Measurements from ENCODE around the gene NEK5.

NEK5 gene

GRCh38 chr13:52012512-52012836 lies 116.4 kb downstream of the NEK5 start:
- H3K4me3 ChIP-seq (ENCODE audit: low read depth, low read length): peak overlapping the region; percentile 90
- POLR2A ChIA-PET: no interaction called here
- DNase-seq (ENCODE audit: low read depth, low spot score): no peak
- TF ChIP-seq, protein P1, sequence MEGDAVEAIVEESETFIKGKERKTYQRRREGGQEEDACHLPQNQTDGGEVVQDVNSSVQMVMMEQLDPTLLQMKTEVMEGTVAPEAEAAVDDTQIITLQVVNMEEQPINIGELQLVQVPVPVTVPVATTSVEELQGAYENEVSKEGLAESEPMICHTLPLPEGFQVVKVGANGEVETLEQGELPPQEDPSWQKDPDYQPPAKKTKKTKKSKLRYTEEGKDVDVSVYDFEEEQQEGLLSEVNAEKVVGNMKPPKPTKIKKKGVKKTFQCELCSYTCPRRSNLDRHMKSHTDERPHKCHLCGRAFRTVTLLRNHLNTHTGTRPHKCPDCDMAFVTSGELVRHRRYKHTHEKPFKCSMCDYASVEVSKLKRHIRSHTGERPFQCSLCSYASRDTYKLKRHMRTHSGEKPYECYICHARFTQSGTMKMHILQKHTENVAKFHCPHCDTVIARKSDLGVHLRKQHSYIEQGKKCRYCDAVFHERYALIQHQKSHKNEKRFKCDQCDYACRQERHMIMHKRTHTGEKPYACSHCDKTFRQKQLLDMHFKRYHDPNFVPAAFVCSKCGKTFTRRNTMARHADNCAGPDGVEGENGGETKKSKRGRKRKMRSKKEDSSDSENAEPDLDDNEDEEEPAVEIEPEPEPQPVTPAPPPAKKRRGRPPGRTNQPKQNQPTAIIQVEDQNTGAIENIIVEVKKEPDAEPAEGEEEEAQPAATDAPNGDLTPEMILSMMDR (IDR thresholded peaks at IDR 0.05; ENCODE audit: insufficient read depth, low read length, missing control alignments): no peak
- CTCF ChIA-PET: interaction anchor here (1.0 to 4.1 kb wide), 5 partner anchors 11 to 189 kb away, joined by 4 to 30 read pairs (median 4); partner anchors contain the start of gene NEK5

DNA sequence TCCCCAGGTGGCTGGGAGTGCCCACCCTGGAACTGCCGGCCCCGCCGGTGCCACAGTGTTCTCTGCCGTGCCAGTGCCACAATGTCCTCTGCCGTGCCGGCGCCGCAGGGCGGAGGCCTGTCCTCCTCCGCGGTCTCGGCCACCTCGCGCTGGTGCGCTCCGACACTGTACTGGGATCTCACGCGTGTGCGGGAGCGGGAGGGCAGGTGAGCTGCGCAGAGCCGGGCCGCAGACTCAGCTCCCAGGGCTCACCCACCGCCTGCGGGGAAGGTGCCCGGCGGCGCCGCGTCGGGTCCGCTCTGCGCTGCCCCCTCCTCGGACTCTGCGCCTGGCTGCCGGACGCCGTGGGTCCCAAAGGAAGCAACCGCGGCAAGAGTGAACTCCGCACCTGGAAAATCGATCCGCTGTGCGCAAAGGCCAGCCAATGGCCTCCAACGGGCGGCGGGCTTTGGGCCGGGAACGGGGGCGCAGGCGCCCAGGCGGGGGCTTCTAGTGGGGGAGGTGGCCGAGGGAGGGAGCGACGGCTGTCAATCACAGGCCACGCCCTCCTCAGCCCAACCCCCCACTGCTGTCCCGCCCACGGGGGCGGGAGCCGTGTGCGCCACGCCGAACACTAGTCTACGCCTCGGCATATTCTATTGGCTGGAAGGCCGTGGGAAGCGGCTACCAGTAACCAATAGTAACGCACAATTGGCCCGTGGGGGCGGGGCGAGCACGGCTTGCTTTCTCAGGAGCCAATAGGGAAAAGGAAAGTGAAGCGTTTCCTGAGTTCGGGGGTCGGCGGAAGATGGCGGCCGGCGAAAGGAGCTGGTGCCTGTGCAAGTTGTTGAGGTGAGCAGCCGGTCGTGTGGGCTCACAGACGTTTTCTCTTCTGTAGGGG lies 117.0 kb downstream of the NEK5 start, which contains the start of gene ALG11:
ALG11 (plus strand) TSS at position 767 of the 880 bp plus-strand sequence; CDS start at position 788, 21 bp downstream.
- TF ChIP-seq, protein P1 (IDR thresholded peaks at IDR 0.05; ENCODE audit: insufficient read depth, low read length, missing control alignments): no peak
- peak within 1 kb of the TSS; percentile 96 for H3K4me3 ChIP-seq (ENCODE audit: low read depth, low read length)
- POLR2A ChIA-PET: no interaction called here
- CTCF ChIA-PET: interaction anchor here (1.0 to 4.1 kb wide), 4 partner anchors 10 to 190 kb away, joined by 4 to 30 read pairs (median 4); partner anchors contain the start of gene NEK5
- peak; percentile 79 for DNase-seq (ENCODE audit: low read depth, low spot score)

DNA sequence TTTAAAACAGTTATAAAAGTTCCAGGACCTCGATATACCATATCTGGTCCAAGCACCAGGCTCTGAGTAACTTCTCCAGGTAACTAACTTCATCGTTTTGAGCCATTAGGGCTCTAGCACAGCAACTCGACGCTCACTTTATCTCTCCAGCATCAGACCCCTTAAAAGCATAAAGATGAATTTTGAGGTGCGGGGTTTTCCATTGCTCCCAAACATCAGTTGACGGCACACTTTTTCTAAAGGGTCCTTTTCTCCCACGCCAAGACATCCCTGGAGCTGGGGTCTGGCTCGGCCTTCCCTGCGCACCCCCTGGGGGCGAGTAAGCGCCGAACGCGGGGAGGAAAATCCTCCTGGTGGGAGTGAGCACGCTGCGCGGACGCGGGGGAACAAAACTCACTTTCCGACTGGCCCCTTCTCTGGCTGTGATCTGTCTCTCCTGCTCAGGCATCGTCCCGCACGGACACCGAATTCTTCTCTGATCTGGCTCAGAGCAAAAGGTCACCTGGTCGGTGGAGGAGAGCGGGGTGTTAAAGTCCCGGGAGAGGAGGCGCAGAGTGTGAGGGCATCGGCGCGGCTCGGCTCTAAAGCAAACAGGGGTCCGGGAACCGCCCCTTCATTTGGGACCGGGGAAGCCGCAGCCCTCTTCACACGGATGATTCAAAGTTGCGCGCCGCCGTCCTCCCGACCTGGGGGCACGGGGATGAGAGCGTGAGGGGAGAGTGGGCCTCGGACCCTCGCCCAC lies 117.8 kb downstream of the NEK5 start, which contains the start of gene ATP7B:
ATP7B (minus strand) TSS at position 561 of the 742 bp plus-strand sequence; CDS start at position 448, 113 bp downstream.
- peak within 1 kb of the TSS; percentile 96 for H3K4me3 ChIP-seq (ENCODE audit: low read depth, low read length)
- ChIA-PET CTCF (interaction anchor here (1.9 to 4.1 kb wide), 2 partner anchors 10 to 191 kb away, joined by 4 to 30 read pairs; no protein-coding TSS in a partner anchor), POLR2A (no interaction called here)
- TF ChIP-seq, protein P1 (IDR thresholded peaks at IDR 0.05; ENCODE audit: insufficient read depth, low read length, missing control alignments): peak; percentile 27
- DNase-seq (ENCODE audit: low read depth, low spot score): no peak

DNA sequence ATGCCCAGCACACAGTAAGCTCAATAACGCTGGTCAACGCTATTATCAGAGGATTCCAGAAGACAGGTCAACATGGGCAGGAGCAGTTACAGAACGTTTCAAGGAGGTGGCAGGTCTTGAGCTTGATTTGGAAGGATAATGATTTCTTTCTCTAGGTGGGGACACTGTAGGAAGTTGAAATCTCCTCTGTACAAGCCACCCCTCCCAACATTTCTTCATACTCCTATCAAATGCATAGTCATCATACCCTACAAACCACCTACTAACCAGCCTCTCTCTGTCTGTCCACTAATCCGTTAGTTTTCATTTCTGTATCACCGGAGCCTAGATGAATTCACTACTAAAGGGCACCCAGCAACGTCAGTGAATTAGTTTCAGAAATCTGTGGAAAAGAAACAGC lies 118.9 kb downstream of the NEK5 start:
- POLR2A ChIA-PET: no interaction called here
- no peak overlapping the region for H3K4me3 ChIP-seq (ENCODE audit: low read depth, low read length)
- CTCF ChIA-PET: interaction anchor here (2.5 kb wide), 1 partner anchor 9 kb away, joined by 12 read pairs; no protein-coding TSS in a partner anchor
- no peak for DNase-seq (ENCODE audit: low read depth, low spot score)
- TF ChIP-seq, protein P1 (IDR thresholded peaks at IDR 0.05; ENCODE audit: insufficient read depth, low read length, missing control alignments): no peak

DNA sequence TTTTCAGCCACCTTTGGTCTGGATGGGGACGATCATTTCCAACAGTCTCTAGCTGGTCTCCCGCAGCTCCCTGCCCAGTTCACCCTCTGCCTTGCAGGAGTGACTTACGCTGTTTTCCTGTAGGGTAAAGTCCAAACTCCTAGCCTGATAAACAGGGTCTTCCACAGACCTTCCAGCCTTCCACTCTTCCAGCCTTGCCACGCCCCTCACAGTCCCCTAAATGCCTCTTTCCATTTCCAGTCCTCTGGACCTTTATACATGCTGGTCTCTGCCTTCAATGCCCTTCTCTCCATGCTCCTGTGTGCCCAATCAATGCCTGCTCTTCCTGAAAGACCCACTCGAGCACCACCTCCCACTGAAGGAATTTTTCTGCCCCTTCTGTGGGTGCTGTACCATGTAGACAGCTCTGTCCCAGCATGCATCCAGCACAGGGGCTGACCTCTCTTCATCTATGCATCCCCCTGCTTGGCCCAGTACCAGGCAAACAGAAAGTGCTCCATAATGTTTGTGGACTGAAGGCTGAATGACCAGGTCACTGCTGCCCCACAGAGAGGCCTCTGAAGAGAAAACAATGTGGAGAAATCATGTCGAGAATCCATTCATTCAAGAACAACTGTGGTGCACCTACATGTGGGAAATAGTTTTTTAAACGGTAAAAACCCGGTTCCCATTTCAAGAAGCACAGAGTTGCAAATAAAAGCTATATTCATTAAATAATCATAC lies 122.2 kb downstream of the NEK5 start:
- ChIA-PET CTCF (interaction anchor here (1.3 to 1.6 kb wide), 4 partner anchors 10 to 123 kb away, joined by 3 to 4 read pairs (median 4); no protein-coding TSS in a partner anchor), POLR2A (no interaction called here)
- TF ChIP-seq, protein P1 (IDR thresholded peaks at IDR 0.05; ENCODE audit: insufficient read depth, low read length, missing control alignments): no peak
- no peak overlapping the region for H3K4me3 ChIP-seq (ENCODE audit: low read depth, low read length)
- DNase-seq (ENCODE audit: low read depth, low spot score): no peak
